ENCODE results near the gene KCP.

- TF ChIP-seq, protein P1, sequence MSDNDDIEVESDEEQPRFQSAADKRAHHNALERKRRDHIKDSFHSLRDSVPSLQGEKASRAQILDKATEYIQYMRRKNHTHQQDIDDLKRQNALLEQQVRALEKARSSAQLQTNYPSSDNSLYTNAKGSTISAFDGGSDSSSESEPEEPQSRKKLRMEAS (IDR thresholded peaks at IDR 0.05), result no peak
- TF ChIP-seq, protein P2, sequence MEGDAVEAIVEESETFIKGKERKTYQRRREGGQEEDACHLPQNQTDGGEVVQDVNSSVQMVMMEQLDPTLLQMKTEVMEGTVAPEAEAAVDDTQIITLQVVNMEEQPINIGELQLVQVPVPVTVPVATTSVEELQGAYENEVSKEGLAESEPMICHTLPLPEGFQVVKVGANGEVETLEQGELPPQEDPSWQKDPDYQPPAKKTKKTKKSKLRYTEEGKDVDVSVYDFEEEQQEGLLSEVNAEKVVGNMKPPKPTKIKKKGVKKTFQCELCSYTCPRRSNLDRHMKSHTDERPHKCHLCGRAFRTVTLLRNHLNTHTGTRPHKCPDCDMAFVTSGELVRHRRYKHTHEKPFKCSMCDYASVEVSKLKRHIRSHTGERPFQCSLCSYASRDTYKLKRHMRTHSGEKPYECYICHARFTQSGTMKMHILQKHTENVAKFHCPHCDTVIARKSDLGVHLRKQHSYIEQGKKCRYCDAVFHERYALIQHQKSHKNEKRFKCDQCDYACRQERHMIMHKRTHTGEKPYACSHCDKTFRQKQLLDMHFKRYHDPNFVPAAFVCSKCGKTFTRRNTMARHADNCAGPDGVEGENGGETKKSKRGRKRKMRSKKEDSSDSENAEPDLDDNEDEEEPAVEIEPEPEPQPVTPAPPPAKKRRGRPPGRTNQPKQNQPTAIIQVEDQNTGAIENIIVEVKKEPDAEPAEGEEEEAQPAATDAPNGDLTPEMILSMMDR (IDR thresholded peaks at IDR 0.05 in 2 of 3, conservative IDR thresholded peaks at IDR 0.05 in 1 of 3; ENCODE audit: borderline replicate concordance in 1 of 3, insufficient read depth in 1 of 3, low read depth in 2 of 3, low read length in 2 of 3), result 0 out of 6 replicates have a peak, but pooled peaks of 1 of the 3 experiments have one; percentile 12
- TF ChIP-seq EZH2phosphoT487 (IDR thresholded peaks at IDR 0.05; ENCODE audit: borderline replicate concordance) (no peak), POLR2A (IDR thresholded peaks at IDR 0.05; ENCODE audit: borderline replicate concordance, extremely low read depth, insufficient read depth, insufficient read length) (no peak), CEBPB (IDR thresholded peaks at IDR 0.05; ENCODE audit: low read depth) (no peak), EZH2 (IDR thresholded peaks at IDR 0.05) (no peak), CBX3 (IDR thresholded peaks at IDR 0.05; ENCODE audit: low read depth) (no peak), POLR2AphosphoS5 (IDR thresholded peaks at IDR 0.05; ENCODE audit: low read depth, low read length) (no peak), ZNF274 (IDR thresholded peaks at IDR 0.05; ENCODE audit: low read depth, low read length) (no peak), FOSL1 (IDR thresholded peaks at IDR 0.05; ENCODE audit: low read depth) (no peak), EGR1 (IDR thresholded peaks at IDR 0.05; ENCODE audit: low read depth) (no peak), YY1 (IDR thresholded peaks at IDR 0.05; ENCODE audit: extremely low read depth, insufficient replicate concordance, low read depth, low read length) (no peak)
- TF ChIP-seq, protein P3, sequence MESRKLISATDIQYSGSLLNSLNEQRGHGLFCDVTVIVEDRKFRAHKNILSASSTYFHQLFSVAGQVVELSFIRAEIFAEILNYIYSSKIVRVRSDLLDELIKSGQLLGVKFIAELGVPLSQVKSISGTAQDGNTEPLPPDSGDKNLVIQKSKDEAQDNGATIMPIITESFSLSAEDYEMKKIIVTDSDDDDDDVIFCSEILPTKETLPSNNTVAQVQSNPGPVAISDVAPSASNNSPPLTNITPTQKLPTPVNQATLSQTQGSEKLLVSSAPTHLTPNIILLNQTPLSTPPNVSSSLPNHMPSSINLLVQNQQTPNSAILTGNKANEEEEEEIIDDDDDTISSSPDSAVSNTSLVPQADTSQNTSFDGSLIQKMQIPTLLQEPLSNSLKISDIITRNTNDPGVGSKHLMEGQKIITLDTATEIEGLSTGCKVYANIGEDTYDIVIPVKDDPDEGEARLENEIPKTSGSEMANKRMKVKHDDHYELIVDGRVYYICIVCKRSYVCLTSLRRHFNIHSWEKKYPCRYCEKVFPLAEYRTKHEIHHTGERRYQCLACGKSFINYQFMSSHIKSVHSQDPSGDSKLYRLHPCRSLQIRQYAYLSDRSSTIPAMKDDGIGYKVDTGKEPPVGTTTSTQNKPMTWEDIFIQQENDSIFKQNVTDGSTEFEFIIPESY (IDR thresholded peaks at IDR 0.05; ENCODE audit: extremely low read depth, insufficient replicate concordance, low read length), result no peak
Measured at GRCh38 chr7:128928159-128928813, 17.8 kb upstream of the KCP start.

All from HCT116 (cell line).